BLaER1 treated with 17β-estradiol and CSF1 and Interleukin-3, amounts not matched to agents 10 nM and 100 nM (cell line): Measurements from ENCODE around the gene SEPTIN12.

ENCODE experiments used
- H3K27ac ChIP-seq, 11 experiments: shearing (Covaris generic); formaldehyde crosslinking; 2 replicates each; pipeline ENCODE4 v1.8.1; 2022
- H3K27me3 ChIP-seq, 11 experiments: shearing (Covaris generic); formaldehyde crosslinking; 2 replicates each; pipeline ENCODE4 v1.8.1; 2022
- H3K36me3 ChIP-seq, 11 experiments: shearing (Covaris generic); formaldehyde crosslinking; 2 replicates each; pipeline ENCODE4 v1.8.1; 2022
- H3K4me1 ChIP-seq, 10 experiments: shearing (Covaris generic); formaldehyde crosslinking; 2 replicates each; pipeline ENCODE4 v1.8.1; 2022
- H3K4me2 ChIP-seq, 11 experiments: shearing (Covaris generic); formaldehyde crosslinking; 2 replicates each; pipeline ENCODE4 v1.8.1; 2022
- H3K4me3 ChIP-seq, 10 experiments: shearing (Covaris generic); formaldehyde crosslinking; 2 replicates each; pipeline ENCODE4 v1.8.1; 2022
- H3K9ac ChIP-seq, 11 experiments: shearing (Covaris generic); formaldehyde crosslinking; 2 replicates each; pipeline ENCODE4 v1.8.1; 2022
- H3K9me3 ChIP-seq, 11 experiments: shearing (Covaris generic); formaldehyde crosslinking; replicated peaks in 1 of 11; 2 replicates each; pipeline ENCODE4 v1.8.1; 2022
- H4K20me1 ChIP-seq, 11 experiments: shearing (Covaris generic); formaldehyde crosslinking; 2 replicates each; pipeline ENCODE4 v1.8.1; 2022
- Cebpa-rat ChIP-seq, 11 experiments: shearing (Covaris generic); IDR thresholded peaks; 2 replicates each; pipeline ENCODE4 v1.8.1; 2022

SEPTIN12 gene

GRCh38 chr16:4805231-4805630 lies 17.1 kb upstream of the SEPTIN12 start:
- Histone ChIP-seq H4K20me1 (peaks cover 0 to 20% (median 5%) of the 10 kb centered on the region in 11 experiments; a peak in 7 of 22 replicates), H3K4me1 (peaks cover 17 to 37% (median 31%) of the 10 kb centered on the region in 10 experiments), H3K4me3 (no peak overlapping the region), H3K9ac (no peak overlapping the region), H3K36me3 (peaks cover 60 to 66% (median 63%) of the 10 kb centered on the region in 11 experiments), H3K27ac (no peak overlapping the region), H3K4me2 (no peak overlapping the region), H3K9me3 (no peaks in the 10 kb centered on the region), H3K27me3 (no peaks in the 10 kb centered on the region)
- no peak for TF ChIP-seq Cebpa-rat (IDR thresholded peaks at IDR 0.05)

GRCh38 chr16:4803898-4804762 lies 16.0 kb upstream of the SEPTIN12 start:
- Histone ChIP-seq H4K20me1 (peaks cover 0 to 20% (median 5%) of the 10 kb centered on the region in 11 experiments; a peak in 7 of 22 replicates), H3K27ac (peak overlapping the region in 1 of 11 experiments; percentile 17; a peak in 1 of 22 replicates), H3K9me3 (no peaks in the 10 kb centered on the region), H3K36me3 (peaks cover 49 to 61% (median 59%) of the 10 kb centered on the region in 11 experiments), H3K4me1 (peaks cover 26 to 48% (median 42%) of the 10 kb centered on the region in 10 experiments), H3K4me3 (0 out of 20 replicates have a peak overlapping the region, but pooled peaks of 1 of the 10 experiments have one; percentile 97), H3K9ac (peak overlapping the region in 4 of 11 experiments; percentile 9 to 82 (median 28); a peak in 2 of 22 replicates), H3K27me3 (no peaks in the 10 kb centered on the region), H3K4me2 (peak overlapping the region in 10 of 11 experiments; percentile 85 to 100 (median 97); a peak in 15 of 22 replicates)
- TF ChIP-seq Cebpa-rat (IDR thresholded peaks at IDR 0.05), result no peak

GRCh38 chr16:4803401-4803844 lies 15.3 kb upstream of the SEPTIN12 start:
- no peak for TF ChIP-seq Cebpa-rat (IDR thresholded peaks at IDR 0.05)
- Histone ChIP-seq H3K4me1 (peaks cover 31 to 54% (median 46%) of the 10 kb centered on the region in 10 experiments), H3K9ac (peak overlapping the region in 9 of 11 experiments; percentile 72 to 84 (median 78); a peak in 11 of 22 replicates), H3K9me3 (no peaks in the 10 kb centered on the region), H3K4me3 (peak overlapping the region; percentile 69 to 97 (median 85); a peak in 19 of 20 replicates), H3K27me3 (no peaks in the 10 kb centered on the region), H3K36me3 (peaks cover 43 to 61% (median 56%) of the 10 kb centered on the region in 11 experiments), H3K27ac (peak overlapping the region in 5 of 11 experiments; percentile 72 to 84 (median 81); a peak in 6 of 22 replicates), H4K20me1 (peaks cover 0 to 20% (median 5%) of the 10 kb centered on the region in 11 experiments; a peak in 7 of 22 replicates), H3K4me2 (peak overlapping the region; percentile 85 to 100 (median 97))

- Histone ChIP-seq H4K20me1 (peaks cover 0 to 20% (median 5%) of the 10 kb centered on the region in 11 experiments; a peak in 7 of 22 replicates), H3K9me3 (no peaks in the 10 kb centered on the region), H3K9ac (peak overlapping the region; percentile 72 to 86 (median 79)), H3K4me2 (peak overlapping the region; percentile 95 to 100 (median 97)), H3K4me3 (peak overlapping the region; percentile 69 to 97 (median 85)), H3K4me1 (peaks cover 31 to 54% (median 46%) of the 10 kb centered on the region in 10 experiments), H3K27me3 (no peaks in the 10 kb centered on the region), H3K36me3 (peaks cover 42 to 61% (median 56%) of the 10 kb centered on the region in 11 experiments), H3K27ac (peak overlapping the region in 10 of 11 experiments; percentile 52 to 89 (median 81); a peak in 20 of 22 replicates)
- no peak for TF ChIP-seq Cebpa-rat (IDR thresholded peaks at IDR 0.05)
These were observed 14.6 kb upstream of the SEPTIN12 start for GRCh38 chr16:4802659-4803287.

GRCh38 chr16:4801962-4802658 lies 14.0 kb upstream of the SEPTIN12 start, which contains the start of gene ROGDI:
TSS of gene ROGDI (minus strand) at chr16:4802633. CDS start at chr16:4802571, 62 bp downstream.
- Histone ChIP-seq H4K20me1 (peaks cover 0 to 20% (median 5%) of the 10 kb centered on the region in 11 experiments; a peak in 7 of 22 replicates), H3K36me3 (peaks cover 39 to 61% (median 56%) of the 10 kb centered on the region in 11 experiments), H3K9me3 (no peaks in the 10 kb centered on the region), H3K27me3 (no peaks in the 10 kb centered on the region), H3K27ac (peak within 1 kb of the TSS in 10 of 11 experiments; percentile 52 to 89 (median 81); a peak in 20 of 22 replicates), H3K4me3 (peak within 1 kb of the TSS; percentile 69 to 97 (median 85)), H3K9ac (peak within 1 kb of the TSS; percentile 72 to 86 (median 79)), H3K4me1 (peaks cover 31 to 56% (median 47%) of the 10 kb centered on the region in 10 experiments), H3K4me2 (peak within 1 kb of the TSS; percentile 95 to 100 (median 97))
- TF ChIP-seq Cebpa-rat (IDR thresholded peaks at IDR 0.05), result no peak

- Histone ChIP-seq H4K20me1 (peaks cover 0 to 18% (median 5%) of the 10 kb centered on the region in 11 experiments; a peak in 7 of 22 replicates), H3K4me1 (peaks cover 31 to 56% (median 47%) of the 10 kb centered on the region in 10 experiments), H3K36me3 (peaks cover 32 to 60% (median 53%) of the 10 kb centered on the region in 11 experiments), H3K9me3 (no peaks in the 10 kb centered on the region), H3K9ac (peak overlapping the region; percentile 72 to 86 (median 79)), H3K27me3 (no peaks in the 10 kb centered on the region), H3K4me2 (peak overlapping the region; percentile 95 to 100 (median 97)), H3K27ac (peak overlapping the region in 10 of 11 experiments; percentile 23 to 89 (median 81); a peak in 19 of 22 replicates), H3K4me3 (peak overlapping the region; percentile 69 to 97 (median 85))
- TF ChIP-seq Cebpa-rat (IDR thresholded peaks at IDR 0.05), result no peak
These were observed 13.2 kb upstream of the SEPTIN12 start for GRCh38 chr16:4801051-4801961.
